Epithelial cell of esophagus (primary cell): Measurements from ENCODE around the gene NTM.
"Not testable (repeated sequence)": the region's sequence is repeated elsewhere in the genome, so short reads cannot be mapped to it uniquely, and the experiment has no call there.

Experiments
- DNase-seq: peaks from one replicate; pipeline ENCODE4 v3.0.0; 2010; ENCODE audit warnings: low read depth
- H3K4me3 ChIP-seq: 2 replicates; pipeline ENCODE4 v1.5.1; 2011; ENCODE audit warnings: mild to moderate bottlenecking, low read length, control low read depth
- TF ChIP-seq, protein P1 (sequence below): IDR thresholded peaks from 2 replicates; pipeline ENCODE4 v1.5.1; 2011; ENCODE audit warnings: low read depth, mild to moderate bottlenecking, low read length, control low read depth, inconsistent platforms; ENCODE audit not compliant: insufficient read depth; ENCODE audit errors: missing control alignments

Gene NTM

DNA sequence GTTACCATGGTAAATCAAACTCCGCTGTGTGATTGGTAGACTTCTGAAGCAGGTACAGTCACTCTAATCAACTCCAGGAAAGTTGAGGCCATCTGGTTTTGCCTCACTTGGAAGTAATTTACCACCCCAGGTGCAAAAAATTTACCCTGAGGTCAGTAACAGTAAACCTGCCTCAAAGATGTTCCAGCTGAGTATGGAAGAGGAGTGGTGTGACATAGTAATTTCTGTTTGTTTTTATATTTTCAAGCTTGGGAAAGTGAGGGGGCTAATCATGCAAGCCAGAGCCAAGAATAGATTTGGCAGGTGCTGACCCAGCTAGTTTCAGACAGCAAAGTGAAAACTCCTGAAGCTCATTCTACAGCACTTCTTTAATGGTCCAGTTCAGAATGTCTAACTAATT is 691.6 kb downstream of the NTM start:
- no peak for DNase-seq
- TF ChIP-seq, protein P1, sequence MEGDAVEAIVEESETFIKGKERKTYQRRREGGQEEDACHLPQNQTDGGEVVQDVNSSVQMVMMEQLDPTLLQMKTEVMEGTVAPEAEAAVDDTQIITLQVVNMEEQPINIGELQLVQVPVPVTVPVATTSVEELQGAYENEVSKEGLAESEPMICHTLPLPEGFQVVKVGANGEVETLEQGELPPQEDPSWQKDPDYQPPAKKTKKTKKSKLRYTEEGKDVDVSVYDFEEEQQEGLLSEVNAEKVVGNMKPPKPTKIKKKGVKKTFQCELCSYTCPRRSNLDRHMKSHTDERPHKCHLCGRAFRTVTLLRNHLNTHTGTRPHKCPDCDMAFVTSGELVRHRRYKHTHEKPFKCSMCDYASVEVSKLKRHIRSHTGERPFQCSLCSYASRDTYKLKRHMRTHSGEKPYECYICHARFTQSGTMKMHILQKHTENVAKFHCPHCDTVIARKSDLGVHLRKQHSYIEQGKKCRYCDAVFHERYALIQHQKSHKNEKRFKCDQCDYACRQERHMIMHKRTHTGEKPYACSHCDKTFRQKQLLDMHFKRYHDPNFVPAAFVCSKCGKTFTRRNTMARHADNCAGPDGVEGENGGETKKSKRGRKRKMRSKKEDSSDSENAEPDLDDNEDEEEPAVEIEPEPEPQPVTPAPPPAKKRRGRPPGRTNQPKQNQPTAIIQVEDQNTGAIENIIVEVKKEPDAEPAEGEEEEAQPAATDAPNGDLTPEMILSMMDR: no peak
- no peak overlapping the region for H3K4me3 ChIP-seq

DNA sequence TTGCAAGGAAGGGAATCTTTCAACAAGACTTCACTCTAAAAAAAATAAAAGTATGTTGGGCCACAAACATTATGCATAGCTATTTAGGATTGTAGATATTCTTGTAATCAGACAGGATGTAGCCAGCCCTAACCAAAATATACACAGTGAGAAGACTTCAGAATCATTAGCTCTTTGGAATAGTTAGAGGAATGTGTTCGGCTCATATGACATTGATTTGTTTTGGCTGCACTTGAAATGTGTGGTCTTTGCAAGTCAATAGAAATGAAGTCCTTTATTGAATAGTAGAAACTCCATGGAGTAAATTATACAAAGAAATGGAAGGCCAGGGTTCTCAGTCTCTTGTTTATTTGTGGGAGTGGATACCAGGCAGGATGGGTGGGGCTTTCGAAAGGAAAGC is 692.1 kb downstream of the NTM start:
- H3K4me3 ChIP-seq: no peak overlapping the region
- DNase-seq: no peak
- TF ChIP-seq, protein P1: no peak

DNA sequence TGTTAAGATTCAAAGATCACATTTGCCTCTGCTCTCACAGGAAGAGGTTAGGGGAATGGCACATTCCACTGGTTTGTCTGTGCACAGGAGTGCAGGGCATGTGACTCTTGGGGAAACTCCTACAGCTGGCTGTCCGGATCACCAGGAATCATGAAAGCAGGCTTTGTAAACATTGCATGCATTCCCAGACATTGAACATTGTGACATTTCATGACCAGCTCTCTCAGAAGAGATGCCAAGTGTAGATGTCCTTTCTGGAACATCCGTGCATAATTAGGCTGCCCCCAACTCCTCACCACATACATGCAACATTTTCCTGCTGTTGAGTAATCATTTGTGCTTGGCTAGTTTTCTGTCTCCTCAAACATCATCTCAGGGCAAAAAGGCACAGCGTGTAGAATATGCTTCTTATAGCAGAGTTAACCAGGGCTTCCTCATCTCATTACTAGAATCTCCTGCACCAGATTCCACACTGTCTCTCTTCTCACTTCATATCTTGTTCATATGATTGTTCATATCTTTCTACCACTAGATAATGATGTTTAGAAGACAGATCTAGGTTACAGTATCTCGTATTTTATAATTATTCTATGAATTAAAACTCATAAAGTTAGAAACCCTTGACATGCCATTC is 694.7 kb downstream of the NTM start:
- TF ChIP-seq, protein P1: no peak
- DNase-seq: peak; percentile 94
- no peak overlapping the region for H3K4me3 ChIP-seq

DNA sequence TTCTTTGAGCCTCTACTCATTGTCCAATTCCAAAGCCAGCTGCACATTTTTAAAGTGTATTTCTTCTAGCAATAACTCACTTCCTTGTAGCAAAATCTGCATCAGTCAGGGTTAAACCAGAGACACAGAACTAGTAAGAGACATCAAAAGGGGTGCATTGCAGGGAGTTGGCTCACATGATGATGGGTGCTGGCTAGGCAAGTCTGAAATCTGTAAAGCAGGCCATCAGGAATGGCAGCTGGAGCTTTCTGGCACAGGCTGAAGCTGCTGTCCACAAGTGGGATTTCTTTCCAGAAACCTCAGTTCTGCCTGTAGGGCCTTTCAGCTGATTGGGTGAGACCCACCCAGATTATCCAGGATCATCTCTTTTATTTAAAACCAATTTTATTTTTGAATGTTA is 698.1 kb downstream of the NTM start:
- DNase-seq: no peak
- TF ChIP-seq, protein P1: no peak
- H3K4me3 ChIP-seq: no peak overlapping the region

DNA sequence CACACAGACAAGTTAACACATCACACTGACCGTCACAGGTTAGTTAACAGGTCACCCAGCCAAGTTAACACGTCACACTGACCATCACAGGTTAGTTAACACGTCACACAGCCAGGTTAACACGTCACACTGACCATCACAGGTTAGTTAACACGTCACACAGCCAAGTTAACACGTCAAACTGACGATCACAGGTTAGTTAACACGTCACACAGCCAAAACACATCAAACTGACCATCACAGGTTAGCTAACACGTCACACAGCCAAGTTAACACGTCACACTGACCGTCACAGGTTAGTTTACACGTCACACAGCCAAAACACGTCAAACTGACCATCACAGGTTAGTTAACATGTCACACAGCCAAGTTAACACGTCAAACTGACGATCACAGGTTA is 699.2 kb downstream of the NTM start:
- DNase-seq, H3K4me3 ChIP-seq: not testable (repeated sequence)

DNA sequence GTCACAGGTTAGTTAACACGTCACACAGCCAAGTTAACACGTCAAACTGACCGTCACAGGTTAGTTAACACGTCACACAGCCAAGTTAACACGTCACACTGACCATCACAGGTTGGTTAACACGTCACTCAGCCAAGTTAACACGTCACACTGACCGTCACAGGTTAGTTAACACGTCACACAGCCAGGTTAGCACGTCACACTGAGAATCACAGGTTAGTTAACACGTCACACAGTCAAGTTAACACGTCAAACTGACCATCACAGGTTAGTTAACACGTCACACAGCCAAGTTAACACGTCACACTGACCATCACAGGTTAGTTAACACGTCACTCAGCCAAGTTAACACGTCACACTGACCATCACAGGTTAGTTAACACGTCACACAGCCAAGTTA is 700.5 kb downstream of the NTM start:
- H3K4me3 ChIP-seq, DNase-seq: not testable (repeated sequence)

DNA sequence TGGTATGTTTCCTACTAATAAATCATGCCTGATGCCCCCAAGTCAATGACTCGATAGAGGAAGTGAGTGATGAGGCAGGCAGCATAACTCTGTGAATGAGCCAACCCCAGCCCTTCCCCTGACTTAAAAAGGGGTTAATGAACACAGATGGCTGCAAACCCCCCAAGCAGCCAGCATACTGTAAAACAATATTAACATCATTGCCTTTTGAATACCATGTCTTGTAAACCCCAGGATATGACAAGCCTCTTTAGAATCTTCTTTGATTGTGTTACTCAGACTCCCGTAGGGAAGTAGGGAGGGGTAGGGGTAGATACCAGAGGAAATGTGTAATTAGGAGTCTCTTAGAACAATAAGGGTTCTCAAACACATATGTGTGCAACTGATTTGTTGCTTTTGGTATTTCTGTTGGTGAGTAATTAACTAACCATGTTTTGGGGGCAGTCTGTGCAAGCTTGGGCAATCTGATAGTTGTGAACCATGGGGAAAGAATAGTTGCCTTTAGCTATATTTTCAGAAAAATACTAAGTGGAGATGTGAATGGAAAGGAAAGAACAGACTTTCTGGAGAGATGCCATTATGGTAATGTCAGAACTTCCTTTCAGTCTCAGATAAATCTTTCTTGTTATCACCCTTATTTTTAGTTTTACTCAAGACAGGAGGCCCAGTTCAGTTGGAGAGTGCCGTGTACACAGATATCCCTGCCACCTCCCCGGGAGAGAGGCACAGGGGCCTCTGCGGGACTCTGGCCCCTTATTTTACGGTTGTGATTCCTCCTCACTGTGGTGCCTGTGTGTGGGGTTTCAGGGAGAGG is 701.8 kb downstream of the NTM start:
- no peak overlapping the region for H3K4me3 ChIP-seq
- TF ChIP-seq, protein P1: no peak
- DNase-seq: peak; percentile 94

DNA sequence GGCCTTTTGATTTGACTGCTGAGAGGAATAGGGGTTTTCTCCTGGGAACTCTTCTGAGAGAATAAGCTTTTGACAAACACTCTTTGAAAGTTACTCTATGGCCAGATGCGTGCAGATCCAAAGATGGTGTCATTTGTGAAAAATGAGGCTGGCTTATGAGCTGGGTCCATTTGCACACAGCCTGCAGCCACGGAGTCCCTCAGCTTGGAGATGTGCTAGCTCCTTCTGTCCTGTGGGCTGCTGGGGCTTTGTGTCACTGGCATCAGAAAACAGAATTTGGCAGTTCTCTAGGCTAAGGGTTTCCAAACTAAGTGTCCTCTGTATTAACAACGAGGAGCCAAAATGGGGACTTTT is 702.4 kb downstream of the NTM start:
- no peak overlapping the region for H3K4me3 ChIP-seq
- TF ChIP-seq, protein P1: no peak
- peak; percentile 36 for DNase-seq
